AG04450 (cell line): ENCODE data around the gene IDH3A. TPM values are rescaled to one million over a fixed set of nuclear protein-coding genes. Genes with fewer than 3 reads are reported as not detected.

Experiments
- CTCF ChIA-PET: fragments of 300-600, 350-600 bp; formaldehyde crosslinking; extraction: SDS; loops from one replicate; lab custom pipeline; 2022; ENCODE audit warnings: antibody characterized with exemption, inconsistent platforms; lab: Charles Lee
- POLR2A ChIA-PET: fragments of 350-600 bp; formaldehyde crosslinking; extraction: SDS; loops from one replicate; lab custom pipeline; 2021; ENCODE audit warnings: antibody characterized with exemption, inconsistent platforms; lab: Yijun Ruan, JAX
- DNase-seq: peaks from one replicate; pipeline ENCODE4 v3.0.0-alpha.2; 2011; ENCODE audit warnings: low read depth, low spot score
- H3K27ac ChIP-seq: one replicate; pipeline ENCODE4 v1.5.1; 2012; ENCODE audit warnings: low read depth, low read length, control low read depth
- H3K27me3 ChIP-seq: one replicate; pipeline ENCODE4 v1.6.0; 2012; ENCODE audit warnings: low read length; ENCODE audit not compliant: control insufficient read depth, insufficient read depth
- H3K4me3 ChIP-seq: 2 replicates; pipeline ENCODE4 v1.5.1; 2011; ENCODE audit warnings: mild to moderate bottlenecking, low read depth, low read length, control low read depth
- H3K9me3 ChIP-seq: 2 replicates; pipeline ENCODE4 v1.5.1; 2012; ENCODE audit warnings: low read length; ENCODE audit not compliant: control insufficient read depth, insufficient read depth
- polyA plus RNA-seq: library from polyadenylated mRNA; depleted of rRNA; stranded (reverse); fragments of >200 nt; gene quantifications from 2 replicates; pipeline ENCODE4 v1.2.3, GENCODE V29; 2011
- TF ChIP-seq, protein P1 (sequence below): IDR thresholded peaks from 2 replicates; pipeline ENCODE4 v1.5.1; 2011; ENCODE audit warnings: low read depth, low read length, control low read depth, inconsistent platforms

IDH3A gene
- polyA plus RNA-seq, 1 experiment = 69.1 TPM

DNA sequence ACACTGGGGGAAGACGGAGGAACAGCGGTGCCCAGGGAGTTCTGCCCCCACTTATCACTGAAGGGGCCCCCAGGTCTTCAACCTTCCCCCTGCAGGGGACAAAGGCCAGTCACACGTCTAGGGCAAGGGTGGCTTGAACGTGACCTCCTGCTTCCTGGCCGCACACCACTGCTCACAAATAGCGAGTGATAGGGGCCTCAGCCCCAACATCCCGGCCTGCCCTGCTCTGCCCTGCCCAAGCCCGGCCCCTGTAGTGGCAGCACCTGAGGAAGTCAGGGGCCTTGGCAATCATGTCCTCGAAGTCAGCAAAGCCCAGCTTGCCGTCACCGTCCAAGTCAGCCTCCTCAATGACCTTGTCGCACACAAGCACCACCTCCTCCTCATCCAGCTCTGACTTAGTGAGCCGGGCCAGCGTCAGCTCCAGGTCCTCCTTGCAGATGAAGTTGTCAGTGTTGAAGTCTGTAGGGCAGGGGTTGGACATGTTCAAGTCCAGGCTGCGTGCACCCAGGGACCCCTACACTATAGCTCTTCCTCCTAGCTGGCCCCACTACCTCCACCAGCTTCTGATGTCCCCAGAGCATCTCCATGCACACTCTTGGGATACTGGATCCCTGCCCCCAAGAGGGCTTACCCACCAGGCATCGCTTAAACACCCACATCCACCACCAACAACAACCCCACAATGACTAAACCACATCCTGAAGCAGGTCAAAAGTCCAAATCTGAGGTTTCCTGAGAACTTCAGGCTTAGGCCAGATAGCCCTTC, 43.5 kb upstream of the IDH3A start:
- Histone ChIP-seq H3K27ac (no peak overlapping the region), H3K9me3 (no peaks in the 10 kb centered on the region), H3K4me3 (no peak overlapping the region), H3K27me3 (peaks cover 8% of the 10 kb centered on the region)
- ChIA-PET CTCF (interaction anchor here (9.6 to 10.9 kb wide), 2 partner anchors 139 to 149 kb away, joined by 192 to 327 read pairs; no protein-coding TSS in a partner anchor), POLR2A (no interaction called here)
- TF ChIP-seq, protein P1, sequence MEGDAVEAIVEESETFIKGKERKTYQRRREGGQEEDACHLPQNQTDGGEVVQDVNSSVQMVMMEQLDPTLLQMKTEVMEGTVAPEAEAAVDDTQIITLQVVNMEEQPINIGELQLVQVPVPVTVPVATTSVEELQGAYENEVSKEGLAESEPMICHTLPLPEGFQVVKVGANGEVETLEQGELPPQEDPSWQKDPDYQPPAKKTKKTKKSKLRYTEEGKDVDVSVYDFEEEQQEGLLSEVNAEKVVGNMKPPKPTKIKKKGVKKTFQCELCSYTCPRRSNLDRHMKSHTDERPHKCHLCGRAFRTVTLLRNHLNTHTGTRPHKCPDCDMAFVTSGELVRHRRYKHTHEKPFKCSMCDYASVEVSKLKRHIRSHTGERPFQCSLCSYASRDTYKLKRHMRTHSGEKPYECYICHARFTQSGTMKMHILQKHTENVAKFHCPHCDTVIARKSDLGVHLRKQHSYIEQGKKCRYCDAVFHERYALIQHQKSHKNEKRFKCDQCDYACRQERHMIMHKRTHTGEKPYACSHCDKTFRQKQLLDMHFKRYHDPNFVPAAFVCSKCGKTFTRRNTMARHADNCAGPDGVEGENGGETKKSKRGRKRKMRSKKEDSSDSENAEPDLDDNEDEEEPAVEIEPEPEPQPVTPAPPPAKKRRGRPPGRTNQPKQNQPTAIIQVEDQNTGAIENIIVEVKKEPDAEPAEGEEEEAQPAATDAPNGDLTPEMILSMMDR = no peak
- no peak for DNase-seq

DNA sequence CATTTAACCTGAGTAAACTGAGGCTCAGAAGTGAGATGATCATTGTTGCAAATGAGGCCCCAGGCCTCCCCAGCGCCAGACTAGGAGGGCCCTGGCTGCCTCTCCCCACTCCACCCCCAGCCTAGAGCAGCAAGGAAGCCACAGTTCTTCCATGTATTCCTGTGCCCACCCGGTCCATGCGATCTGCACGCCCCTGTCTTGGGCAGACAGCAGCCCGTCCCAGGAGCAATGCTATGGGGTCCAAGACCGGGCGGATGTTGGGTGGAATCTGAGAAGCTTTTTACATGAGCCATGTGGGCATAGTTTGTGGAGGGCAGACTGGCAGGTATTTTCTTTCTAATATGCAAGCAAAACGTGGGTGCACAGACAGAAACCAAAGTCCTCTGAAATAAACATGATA, 41.7 kb upstream of the IDH3A start:
- ChIA-PET POLR2A (no interaction called here), CTCF (interaction anchor here (0.6 to 10.9 kb wide), 36 partner anchors 10 to 174 kb away, joined by 3 to 327 read pairs (median 8); no protein-coding TSS in a partner anchor)
- Histone ChIP-seq H3K27me3 (peaks cover 2% of the 10 kb centered on the region), H3K9me3 (no peaks in the 10 kb centered on the region), H3K4me3 (no peak overlapping the region), H3K27ac (no peak overlapping the region)
- TF ChIP-seq, protein P1 = no peak
- DNase-seq = no peak

DNA sequence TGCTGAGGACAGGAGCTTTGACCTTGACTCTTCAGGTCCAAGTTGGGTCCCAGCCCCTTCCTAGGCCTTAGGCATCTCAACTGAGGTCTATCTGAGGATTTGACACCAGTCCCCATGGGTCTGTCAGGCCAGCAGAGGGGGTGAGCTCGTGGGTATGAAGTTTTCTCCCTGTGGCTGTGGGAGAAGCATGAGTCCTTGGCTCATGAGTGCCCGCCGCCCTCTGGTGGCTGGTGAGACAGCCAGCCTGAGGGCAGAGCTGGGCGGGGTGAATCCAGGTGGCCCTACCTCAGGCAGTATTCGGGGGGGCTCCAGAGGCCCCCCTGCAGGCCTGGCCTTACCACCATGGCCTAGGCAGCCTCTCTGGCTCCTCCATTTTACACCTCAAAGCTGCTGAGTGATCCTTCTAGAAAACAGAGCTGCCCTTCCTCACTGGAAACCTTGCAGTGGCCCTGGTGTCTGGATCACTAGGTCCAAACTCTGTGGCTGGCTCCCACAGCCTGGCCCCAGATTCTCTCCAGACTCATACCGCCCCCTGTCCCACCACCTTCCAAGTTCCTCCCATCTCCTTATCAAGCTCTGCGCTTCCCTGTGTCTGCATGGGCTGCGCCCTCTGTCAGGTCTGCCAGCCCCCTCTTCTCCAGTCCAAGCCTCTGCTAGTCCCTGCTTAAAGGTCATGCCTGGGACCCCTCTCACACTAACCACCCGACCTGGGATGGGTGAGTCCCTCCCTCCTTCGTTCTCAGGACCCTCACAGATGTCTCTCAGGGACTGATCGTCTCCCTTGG, 40.7 kb upstream of the IDH3A start:
- peak overlapping the region; percentile 21 for H3K27ac ChIP-seq
- H3K4me3 ChIP-seq = no peak overlapping the region
- DNase-seq = peak; percentile 71
- TF ChIP-seq, protein P1 = peak; percentile 97
- H3K9me3 ChIP-seq = no peaks in the 10 kb centered on the region
- POLR2A ChIA-PET = interaction anchor here (0.7 to 1.2 kb wide), 2 partner anchors 15 to 106 kb away, joined by 6 to 7 read pairs; no protein-coding TSS in a partner anchor
- CTCF ChIA-PET = interaction anchor here (0.6 to 10.9 kb wide), 52 partner anchors 9 to 381 kb away, joined by 3 to 327 read pairs (median 6); partner anchors contain the start of gene TBC1D2B
- no peaks in the 10 kb centered on the region for H3K27me3 ChIP-seq

DNA sequence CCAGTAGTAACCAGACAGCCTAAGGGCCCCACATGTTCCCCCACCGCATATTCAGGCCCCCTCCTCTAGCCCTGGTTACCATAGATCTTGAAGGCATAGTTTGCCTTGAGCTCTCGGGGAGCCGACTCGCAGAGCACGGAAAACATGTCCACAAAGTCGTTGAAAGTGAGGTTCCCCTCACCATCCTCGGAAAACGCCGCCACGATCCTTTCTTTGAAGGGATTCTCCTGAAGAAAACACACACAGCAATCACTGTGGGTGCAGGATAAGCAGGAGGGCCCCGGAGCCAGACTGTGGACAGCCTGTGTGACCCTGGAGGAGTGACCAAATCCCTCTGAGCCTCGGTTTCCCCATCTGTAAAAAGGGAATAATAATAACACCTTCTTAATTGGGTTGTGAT, 40.0 kb upstream of the IDH3A start:
- DNase-seq = no peak
- Histone ChIP-seq H3K9me3 (no peaks in the 10 kb centered on the region), H3K4me3 (no peak overlapping the region), H3K27ac (no peak overlapping the region), H3K27me3 (no peaks in the 10 kb centered on the region)
- POLR2A ChIA-PET = interaction anchor here (1.2 kb wide), 1 partner anchor 16 kb away, joined by 6 read pairs; no protein-coding TSS in a partner anchor
- CTCF ChIA-PET = interaction anchor here (0.6 to 10.9 kb wide), 42 partner anchors 8 to 207 kb away, joined by 3 to 327 read pairs (median 7); partner anchors contain the start of gene TBC1D2B
- TF ChIP-seq, protein P1 = no peak
